PC-9 (cell line): ENCODE measurements around the gene ELF3. TPM values are rescaled to one million over a fixed set of nuclear protein-coding genes. Genes with fewer than 3 reads are reported as not detected.

ENCODE experiments used
- BruUV-seq: library from RNA; stranded (reverse); fragments of 400-500 nt; replicated peaks from 2 replicates; lab custom pipeline; 2021; lab: Mats Ljungman, UMichigan
- CTCF ChIA-PET: fragments of 300-600 bp; sonication (Branson Sonifier 250); formaldehyde crosslinking; loops from one replicate; lab custom pipeline; 2022; ENCODE audit warnings: antibody characterized with exemption; lab: Charles Lee
- POLR2A ChIA-PET: fragments of 300-600 bp; sonication (Branson Sonifier 250); formaldehyde crosslinking; loops from one replicate; lab custom pipeline; 2022; ENCODE audit warnings: antibody characterized with exemption; ENCODE audit not compliant: unreplicated experiment; lab: Charles Lee
- DNase-seq, 2 experiments: peaks; one replicate each; pipeline versions ENCODE4 v3.0.0 to v3.0.0-alpha.2; 2015 to 2022; ENCODE audit warnings: mixed read lengths in 1 of 2
- H2AFZ ChIP-seq: fragments of 200-600 bp; sonication (generic); 2 replicates; pipeline ENCODE4 v1.8.1; 2017; ENCODE audit warnings: antibody characterized with exemption
- H3F3A ChIP-seq: fragments of 200-600 bp; sonication (generic); 2 replicates; pipeline ENCODE4 v1.8.1; 2017; ENCODE audit warnings: antibody characterized with exemption, mild to moderate bottlenecking, low read depth; ENCODE audit not compliant: insufficient read depth
- H3K27ac ChIP-seq: fragments of 200-600 bp; sonication (generic); 2 replicates; pipeline ENCODE4 v1.6.1; 2016; ENCODE audit warnings: mixed run types
- H3K27me3 ChIP-seq: fragments of 200-600 bp; sonication (generic); 2 replicates; pipeline ENCODE4 v1.6.1; 2016; ENCODE audit warnings: low read depth, mixed run types; ENCODE audit not compliant: insufficient read depth
- H3K36me3 ChIP-seq: fragments of 200-600 bp; sonication (generic); 2 replicates; pipeline ENCODE4 v1.6.1; 2016; ENCODE audit warnings: low read depth, mixed run types
- H3K4me1 ChIP-seq: fragments of 200-600 bp; sonication (generic); replicated peaks from 2 replicates; pipeline ENCODE4 v1.6.1; 2016; ENCODE audit warnings: mixed run types; ENCODE audit not compliant: insufficient read depth
- H3K4me2 ChIP-seq: fragments of 200-600 bp; sonication (generic); 2 replicates; pipeline ENCODE4 v1.6.1; 2017; ENCODE audit warnings: mixed run types
- H3K4me3 ChIP-seq: fragments of 200-600 bp; sonication (generic); 2 replicates; pipeline ENCODE4 v1.6.1; 2016; ENCODE audit warnings: mixed run types
- H3K79me2 ChIP-seq: fragments of 200-600 bp; sonication (generic); 2 replicates; pipeline ENCODE4 v1.6.1; 2017; ENCODE audit warnings: low read depth, mixed run types
- H3K9me2 ChIP-seq: fragments of 200-600 bp; sonication (generic); 2 replicates; pipeline ENCODE4 v1.8.1; 2017; ENCODE audit warnings: mild to moderate bottlenecking; ENCODE audit not compliant: insufficient read depth
- H3K9me3 ChIP-seq: fragments of 200-600 bp; sonication (generic); 2 replicates; pipeline ENCODE4 v1.8.1; 2016; ENCODE audit warnings: low read depth; ENCODE audit not compliant: insufficient read depth
- H4K20me1 ChIP-seq: fragments of 200-600 bp; sonication (generic); 2 replicates; pipeline ENCODE4 v1.8.1; 2017; ENCODE audit not compliant: insufficient read depth
- EZH2 ChIP-seq: fragments of 200-600 bp; sonication (generic); IDR thresholded peaks from 2 replicates; pipeline ENCODE4 v1.8.0; 2017; ENCODE audit warnings: antibody characterized with exemption, low read depth
- intact Hi-C: fragments of 100-400 bp; cut with micrococcal nuclease; formaldehyde crosslinking; loops from one replicate; pipeline ENCODE4 v1.10.0; 2022; ENCODE audit not compliant: unreplicated experiment
- total RNA-seq: library from RNA; stranded (reverse); gene quantifications from 2 replicates; pipeline ENCODE4 v1.2.3, GENCODE V29; 2021
- TF ChIP-seq, protein P1 (sequence below): fragments of 200-600 bp; sonication (generic); conservative IDR thresholded peaks from 2 replicates; pipeline ENCODE4 v1.6.1; 2017; ENCODE audit warnings: mixed run types, antibody characterized with exemption, mild to moderate bottlenecking, moderate library complexity

ELF3 gene
- total RNA-seq, 1 experiment from 2014 or later, result 295 TPM

DNA sequence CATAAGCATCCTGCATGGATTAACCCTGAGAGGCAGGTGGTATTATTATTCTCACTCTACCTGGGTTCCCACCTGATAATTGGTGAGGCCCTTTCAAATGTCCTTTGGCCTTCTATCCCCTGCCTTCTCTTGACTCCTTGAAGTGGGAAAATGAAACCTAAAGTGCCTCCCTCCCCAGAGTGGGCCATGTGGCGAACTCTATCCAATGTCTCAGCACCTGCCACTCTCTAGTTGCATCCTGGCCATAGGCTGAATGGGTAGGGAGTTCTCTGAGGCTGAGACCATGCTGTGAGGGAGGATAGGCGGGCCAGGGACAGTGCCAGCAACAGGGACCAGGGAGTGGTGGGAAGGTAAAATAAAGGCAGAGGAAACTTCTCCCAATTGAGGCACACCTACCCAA lies 35.3 kb downstream of the ELF3 start:
- H3K27ac ChIP-seq, result peak overlapping the region; percentile 98
- BruUV-seq, result no TSS peak
- CTCF ChIA-PET, result interaction anchor here (0.8 to 1.6 kb wide), 5 partner anchors 11 to 61 kb away, joined by 3 to 4 read pairs (median 3); no protein-coding TSS in a partner anchor

GRCh38 chr1:202046227-202046626 lies 35.8 kb downstream of the ELF3 start:
- peaks cover 78% of the 10 kb centered on the region for H3K4me1 ChIP-seq
- ChIA-PET POLR2A (interaction anchor here (0.5 to 2.5 kb wide), 13 partner anchors 8 to 1836 kb away, joined by 3 to 66 read pairs (median 13); partner anchors contain the start of gene ELF3), CTCF (interaction anchor here (0.8 to 1.6 kb wide), 6 partner anchors 10 to 60 kb away, joined by 3 to 10 read pairs (median 4); no protein-coding TSS in a partner anchor)
- H3K4me3 ChIP-seq, result peak overlapping the region; percentile 24; the same call in 1 of the 2 replicates
- no peaks in the 10 kb centered on the region for H3K9me2 ChIP-seq
- TF ChIP-seq, protein P1, sequence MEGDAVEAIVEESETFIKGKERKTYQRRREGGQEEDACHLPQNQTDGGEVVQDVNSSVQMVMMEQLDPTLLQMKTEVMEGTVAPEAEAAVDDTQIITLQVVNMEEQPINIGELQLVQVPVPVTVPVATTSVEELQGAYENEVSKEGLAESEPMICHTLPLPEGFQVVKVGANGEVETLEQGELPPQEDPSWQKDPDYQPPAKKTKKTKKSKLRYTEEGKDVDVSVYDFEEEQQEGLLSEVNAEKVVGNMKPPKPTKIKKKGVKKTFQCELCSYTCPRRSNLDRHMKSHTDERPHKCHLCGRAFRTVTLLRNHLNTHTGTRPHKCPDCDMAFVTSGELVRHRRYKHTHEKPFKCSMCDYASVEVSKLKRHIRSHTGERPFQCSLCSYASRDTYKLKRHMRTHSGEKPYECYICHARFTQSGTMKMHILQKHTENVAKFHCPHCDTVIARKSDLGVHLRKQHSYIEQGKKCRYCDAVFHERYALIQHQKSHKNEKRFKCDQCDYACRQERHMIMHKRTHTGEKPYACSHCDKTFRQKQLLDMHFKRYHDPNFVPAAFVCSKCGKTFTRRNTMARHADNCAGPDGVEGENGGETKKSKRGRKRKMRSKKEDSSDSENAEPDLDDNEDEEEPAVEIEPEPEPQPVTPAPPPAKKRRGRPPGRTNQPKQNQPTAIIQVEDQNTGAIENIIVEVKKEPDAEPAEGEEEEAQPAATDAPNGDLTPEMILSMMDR, result no peak
- TF ChIP-seq EZH2, result no peak
- H4K20me1 ChIP-seq, result no peaks in the 10 kb centered on the region
- H3K79me2 ChIP-seq, result no peaks in the 10 kb centered on the region
- no peaks in the 10 kb centered on the region for H3K36me3 ChIP-seq
- H3K9me3 ChIP-seq, result no peaks in the 10 kb centered on the region
- DNase-seq, result peak; percentile 95 to 97
- peak overlapping the region; percentile 98 for H3K27ac ChIP-seq
- no TSS peak for BruUV-seq
- H2AFZ ChIP-seq, result no peak overlapping the region
- H3K4me2 ChIP-seq, result peak overlapping the region; percentile 76
- H3K27me3 ChIP-seq, result no peaks in the 10 kb centered on the region
- intact Hi-C loops, result loop anchor here (1.0 kb wide), 6 partner anchors 12 to 67 kb away; partner anchors contain the start of gene ELF3
- peaks cover 55% of the 10 kb centered on the region for H3F3A ChIP-seq

More for the DNA sequence above, 35.3 kb downstream of the ELF3 start:
- Histone ChIP-seq H3K4me1 (peaks cover 78% of the 10 kb centered on the region), H2AFZ (no peak overlapping the region), H3K4me3 (peak overlapping the region; percentile 7; the same call in 1 of the 2 replicates), H3K36me3 (no peaks in the 10 kb centered on the region), H3K9me2 (no peaks in the 10 kb centered on the region), H3F3A (peaks cover 58% of the 10 kb centered on the region), H4K20me1 (no peaks in the 10 kb centered on the region), H3K27me3 (no peaks in the 10 kb centered on the region), H3K79me2 (no peaks in the 10 kb centered on the region), H3K4me2 (peak overlapping the region; percentile 76), H3K9me3 (no peaks in the 10 kb centered on the region)
- TF ChIP-seq EZH2, result no peak
- TF ChIP-seq, protein P1, result no peak
- POLR2A ChIA-PET, result interaction anchor here (0.5 to 2.5 kb wide), 10 partner anchors 8 to 73 kb away, joined by 3 to 66 read pairs (median 21); partner anchors contain the start of gene ELF3
- DNase-seq, result no peak
- intact Hi-C loops, result loop anchor here (1.0 kb wide), 6 partner anchors 11 to 68 kb away; partner anchors contain the start of gene ELF3

- ChIA-PET CTCF (interaction anchor here (0.5 to 1.6 kb wide), 7 partner anchors 9 to 66 kb away, joined by 3 to 10 read pairs (median 3); no protein-coding TSS in a partner anchor), POLR2A (interaction anchor here (0.5 to 2.5 kb wide), 17 partner anchors 10 to 1837 kb away, joined by 3 to 66 read pairs (median 8); partner anchors contain the start of genes ELF3 and TIMM17A)
- peak overlapping the region; percentile 98 for H3K27ac ChIP-seq
- H3K79me2 ChIP-seq, result no peaks in the 10 kb centered on the region
- no peaks in the 10 kb centered on the region for H3K9me2 ChIP-seq
- H3K27me3 ChIP-seq, result no peaks in the 10 kb centered on the region
- H3K4me2 ChIP-seq, result peak overlapping the region; percentile 76
- intact Hi-C loops, result loop anchor here (1.0 kb wide), 7 partner anchors 9 to 66 kb away; partner anchors contain the start of gene ELF3
- H3F3A ChIP-seq, result peaks cover 53% of the 10 kb centered on the region
- peaks cover 70% of the 10 kb centered on the region for H3K4me1 ChIP-seq
- H3K9me3 ChIP-seq, result no peaks in the 10 kb centered on the region
- H4K20me1 ChIP-seq, result no peaks in the 10 kb centered on the region
- no peaks in the 10 kb centered on the region for H3K36me3 ChIP-seq
- BruUV-seq, result TSS peak; percentile 79
- TF ChIP-seq EZH2, result no peak
- TF ChIP-seq, protein P1, result no peak
- no peak overlapping the region for H2AFZ ChIP-seq
- peak overlapping the region; percentile 24; the same call in 1 of the 2 replicates for H3K4me3 ChIP-seq
- peak; percentile 70 to 99 for DNase-seq
These were observed 36.6 kb downstream of the ELF3 start for GRCh38 chr1:202046748-202047708.
